Loucy (cell line): ENCODE data around the gene FSTL4.

Experiments used
- H2AFZ ChIP-seq: fragments of 200-600 bp; sonication (generic); 2 replicates; pipeline ENCODE4 v1.6.0; 2016; ENCODE audit warnings: antibody characterized with exemption, mild to moderate bottlenecking, low read length, moderate library complexity
- H3F3A ChIP-seq: fragments of 200-600 bp; 2 replicates; pipeline ENCODE4 v1.6.0; 2016; ENCODE audit warnings: antibody characterized with exemption, low read depth, mild to moderate bottlenecking
- H3K27me3 ChIP-seq: fragments of 200-600 bp; sonication (generic); 2 replicates; pipeline ENCODE4 v1.6.1; 2014; ENCODE audit warnings: low read length, mild to moderate bottlenecking; ENCODE audit not compliant: insufficient read depth, poor library complexity, severe bottlenecking
- H3K36me3 ChIP-seq: fragments of 200-600 bp; sonication (generic); 2 replicates; pipeline ENCODE4 v1.6.1; 2016; ENCODE audit warnings: low read length; ENCODE audit not compliant: insufficient read depth
- H3K4me1 ChIP-seq: fragments of 200-600 bp; sonication (generic); 2 replicates; pipeline ENCODE4 v1.5.1; 2014; ENCODE audit warnings: low read length, mild to moderate bottlenecking; ENCODE audit not compliant: insufficient read depth, poor library complexity, severe bottlenecking
- H3K4me2 ChIP-seq: fragments of 200-600 bp; sonication (generic); 2 replicates; pipeline ENCODE4 v1.6.0; 2014; ENCODE audit warnings: antibody characterized with exemption, low read length, low read depth, mild to moderate bottlenecking; ENCODE audit not compliant: poor library complexity, severe bottlenecking
- H3K4me3 ChIP-seq: fragments of 200-600 bp; sonication (generic); 2 replicates; pipeline ENCODE4 v1.5.1; 2014; ENCODE audit warnings: low read length, mild to moderate bottlenecking, mixed read lengths; ENCODE audit not compliant: poor library complexity, severe bottlenecking
- H3K79me2 ChIP-seq: fragments of 200-600 bp; sonication (generic); 2 replicates; pipeline ENCODE4 v1.6.1; 2014; ENCODE audit warnings: low read length; ENCODE audit not compliant: insufficient read depth
- H3K9ac ChIP-seq: fragments of 200-600 bp; sonication (generic); 2 replicates; pipeline ENCODE4 v1.6.0; 2014; ENCODE audit warnings: mild to moderate bottlenecking, low read depth, low read length, moderate library complexity; ENCODE audit not compliant: poor library complexity, severe bottlenecking
- H3K9me2 ChIP-seq: fragments of 200-600 bp; sonication (generic); replicated peaks from 2 replicates; pipeline ENCODE4 v1.6.1; 2016; ENCODE audit warnings: low read depth, low read length, mixed read lengths
- H3K9me3 ChIP-seq: fragments of 200-600 bp; sonication (generic); 2 replicates; pipeline ENCODE4 v1.6.1; 2014; ENCODE audit warnings: mild to moderate bottlenecking, antibody characterized with exemption, low read length, low read depth; ENCODE audit not compliant: insufficient read depth
- H4K20me1 ChIP-seq: fragments of 200-600 bp; sonication (generic); 2 replicates; pipeline ENCODE4 v1.6.0; 2014; ENCODE audit warnings: antibody characterized with exemption, low read length, mild to moderate bottlenecking; ENCODE audit not compliant: insufficient read depth, poor library complexity, severe bottlenecking
- CTCF ChIP-seq: fragments of 200-600 bp; sonication (generic); conservative IDR thresholded peaks from 2 replicates; pipeline ENCODE4 v1.5.1; 2014; ENCODE audit warnings: mild to moderate bottlenecking, antibody characterized with exemption, low read length
- EZH2phosphoT487 ChIP-seq: fragments of 200-600 bp; IDR thresholded peaks from 2 replicates; pipeline ENCODE4 v1.6.1; 2018; ENCODE audit warnings: antibody characterized with exemption, mild to moderate bottlenecking, moderate library complexity, borderline replicate concordance

Gene FSTL4

GRCh38 chr5:133370036-133370831, 242.1 kb downstream of the FSTL4 start:
- H2AFZ ChIP-seq: no peak overlapping the region
- no peak overlapping the region for H3K9ac ChIP-seq
- TF ChIP-seq CTCF (no peak), EZH2phosphoT487 (no peak)
- no peak overlapping the region for H3K4me3 ChIP-seq
- H3K4me1 ChIP-seq: no peaks in the 10 kb centered on the region
- H3K9me3 ChIP-seq: no peaks in the 10 kb centered on the region
- H4K20me1 ChIP-seq: no peaks in the 10 kb centered on the region
- no peaks in the 10 kb centered on the region for H3K79me2 ChIP-seq
- H3K4me2 ChIP-seq: no peak overlapping the region
- no peaks in the 10 kb centered on the region for H3K27me3 ChIP-seq
- H3K36me3 ChIP-seq: no peaks in the 10 kb centered on the region
- H3F3A ChIP-seq: no peaks in the 10 kb centered on the region
- no peaks in the 10 kb centered on the region for H3K9me2 ChIP-seq

- no peaks in the 10 kb centered on the region for H3K9me3 ChIP-seq
- H4K20me1 ChIP-seq: no peaks in the 10 kb centered on the region
- no peak overlapping the region for H3K4me2 ChIP-seq
Observed at GRCh38 chr5:133368916-133369783, 243.2 kb downstream of the FSTL4 start.

GRCh38 chr5:133367984-133368383, 244.4 kb downstream of the FSTL4 start:
- Histone ChIP-seq H3K4me3 (no peak overlapping the region), H3K27me3 (no peaks in the 10 kb centered on the region), H3F3A (no peaks in the 10 kb centered on the region), H3K36me3 (no peaks in the 10 kb centered on the region), H4K20me1 (no peaks in the 10 kb centered on the region), H3K79me2 (no peaks in the 10 kb centered on the region), H2AFZ (no peak overlapping the region), H3K9me2 (no peaks in the 10 kb centered on the region), H3K9ac (no peak overlapping the region), H3K4me2 (no peak overlapping the region), H3K9me3 (no peaks in the 10 kb centered on the region), H3K4me1 (no peaks in the 10 kb centered on the region)
- TF ChIP-seq EZH2phosphoT487: no peak
- no peak for TF ChIP-seq CTCF

More at GRCh38 chr5:133368916-133369783, 243.2 kb downstream of the FSTL4 start:
- Histone ChIP-seq H3K4me3 (no peak overlapping the region), H3F3A (no peaks in the 10 kb centered on the region), H3K9me2 (no peaks in the 10 kb centered on the region), H3K4me1 (no peaks in the 10 kb centered on the region), H3K36me3 (no peaks in the 10 kb centered on the region), H3K27me3 (no peaks in the 10 kb centered on the region), H2AFZ (no peak overlapping the region), H3K79me2 (no peaks in the 10 kb centered on the region), H3K9ac (no peak overlapping the region)
- no peak for TF ChIP-seq EZH2phosphoT487
